Cardiac septum (tissue), 1 donor: Measurements from ENCODE around the gene C5orf47. TPM values are rescaled to one million over a fixed set of nuclear protein-coding genes. Genes with fewer than 3 reads are reported as not detected.

Experiments used
- DNase-seq: peaks from one replicate; pipeline ENCODE4 v3.0.0-alpha.2; 2020; ENCODE audit warnings: low spot score
- intact Hi-C: fragments of 100-400 bp; cut with DNase I; formaldehyde crosslinking; loops from one replicate; pipeline ENCODE4 v1.14.0; 2022
- long read RNA-seq: library from polyadenylated mRNA; unstranded; transcript quantifications from one replicate; pipeline ENCODE4 v2.0.0, GENCODE V29; 2021
- total RNA-seq: library from RNA; stranded (reverse); fragmentation: NEBNext Ultra II Directional; extraction: Animal tissue kit (Norgen Biotek cat#: 25700); gene quantifications from one replicate; pipeline ENCODE4 v1.2.1, GENCODE V29; 2021
- donor health status: DM: no; HTN: no; CAD: no.

Gene C5orf47
- total RNA-seq, result 0.24 TPM
- long read RNA-seq, result 0 reads

DNA sequence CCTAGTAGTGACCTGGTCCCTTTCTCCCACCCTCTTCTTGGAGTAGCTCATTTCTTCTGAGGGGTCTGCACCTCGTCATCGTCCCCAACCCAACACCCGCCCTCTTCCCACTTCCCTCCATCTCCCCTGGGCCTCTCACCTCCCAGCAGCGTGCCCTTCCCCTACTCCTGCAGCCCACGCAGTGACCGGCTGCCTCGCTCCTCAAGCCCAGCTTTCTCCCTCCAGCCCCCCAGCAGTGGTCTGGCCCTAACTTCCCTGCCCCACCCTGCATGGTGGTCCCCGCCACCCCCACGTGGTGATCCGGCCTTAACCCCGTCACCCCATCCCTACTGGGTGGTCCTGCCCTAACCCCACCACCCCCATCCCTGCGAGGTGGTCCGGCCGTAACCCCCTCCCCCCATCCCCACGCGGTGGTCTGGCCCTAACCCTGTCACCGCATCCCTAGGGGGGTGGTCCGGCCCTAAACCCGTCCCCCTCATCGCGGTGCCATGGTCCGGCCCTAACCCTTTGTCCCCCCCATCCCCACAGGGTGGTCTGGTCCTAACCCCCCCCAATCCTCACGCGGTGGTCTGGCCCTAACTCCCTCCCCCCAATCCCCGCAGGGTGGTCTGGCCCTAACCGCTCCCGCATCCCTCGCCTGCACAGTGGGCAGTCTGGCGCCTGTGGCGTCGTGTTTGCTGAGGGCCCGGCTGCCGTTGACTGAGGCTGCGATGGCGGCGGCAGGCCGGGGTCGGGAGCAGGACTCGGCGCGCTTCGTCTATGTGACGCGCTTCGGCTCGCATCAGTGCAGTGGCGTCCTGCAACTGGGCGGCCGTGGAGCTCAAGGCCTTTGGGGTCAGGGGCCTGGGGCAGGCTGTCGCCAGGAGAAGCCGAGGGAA lies at the start of gene C5orf47:
Gene C5orf47 (plus strand): TSS at position 617 of the 878 bp plus-strand sequence. CDS start 94 bp downstream, at position 711.
- no peak for DNase-seq
- intact Hi-C loops, result no loop called here

GRCh38 chr5:173940269-173940668 lies 48.7 kb upstream of the C5orf47 start:
- intact Hi-C loops, result no loop called here
- DNase-seq, result no peak

- no peak for DNase-seq
- intact Hi-C loops, result no loop called here
Observed at GRCh38 chr5:173941102-173941501, 47.9 kb upstream of the C5orf47 start.

GRCh38 chr5:173941758-173942401 lies 47.1 kb upstream of the C5orf47 start:
- intact Hi-C loops, result no loop called here
- DNase-seq, result no peak

DNA sequence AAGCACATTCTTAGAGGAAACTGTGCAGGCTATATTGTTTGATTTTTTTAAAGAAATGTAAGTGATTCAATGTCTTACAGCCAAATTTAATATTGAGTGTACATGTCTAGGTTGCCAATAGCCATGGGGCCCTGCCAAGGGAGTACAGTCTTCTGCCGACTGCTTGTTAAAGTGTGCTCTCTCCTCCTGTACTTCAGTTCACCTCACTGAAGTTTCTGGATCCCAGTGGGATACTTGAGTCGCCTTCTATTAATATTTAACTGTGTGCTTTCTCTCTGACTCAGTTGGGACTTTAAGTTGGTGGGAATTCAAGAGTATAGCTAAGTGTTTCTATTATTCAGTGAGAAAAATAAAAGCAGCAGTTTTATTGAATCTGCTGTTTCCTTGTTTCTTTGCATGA lies 44.5 kb upstream of the C5orf47 start:
- intact Hi-C loops, result no loop called here
- no peak for DNase-seq

DNA sequence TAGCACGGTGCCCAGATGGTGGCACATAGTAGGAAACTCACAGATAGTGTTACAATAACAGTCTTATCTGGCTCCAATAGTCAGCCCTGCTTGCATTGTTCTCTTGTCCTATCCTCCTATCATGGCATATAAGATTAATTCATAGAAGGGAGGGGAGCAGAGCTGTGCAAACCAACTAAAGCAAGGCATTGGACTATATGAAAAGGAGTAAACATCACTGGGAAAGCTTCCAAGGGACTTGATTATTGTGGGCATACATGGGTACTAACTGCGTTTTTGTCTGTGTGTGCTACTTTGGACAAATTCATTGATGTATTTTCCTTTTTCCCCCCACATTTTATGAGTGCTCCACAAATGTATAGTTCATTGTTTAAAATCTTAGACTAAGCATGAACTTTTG lies 43.8 kb upstream of the C5orf47 start:
- intact Hi-C loops, result no loop called here
- DNase-seq, result no peak

GRCh38 chr5:173946323-173946722 lies 42.6 kb upstream of the C5orf47 start:
- DNase-seq, result no peak
- intact Hi-C loops, result no loop called here

DNA sequence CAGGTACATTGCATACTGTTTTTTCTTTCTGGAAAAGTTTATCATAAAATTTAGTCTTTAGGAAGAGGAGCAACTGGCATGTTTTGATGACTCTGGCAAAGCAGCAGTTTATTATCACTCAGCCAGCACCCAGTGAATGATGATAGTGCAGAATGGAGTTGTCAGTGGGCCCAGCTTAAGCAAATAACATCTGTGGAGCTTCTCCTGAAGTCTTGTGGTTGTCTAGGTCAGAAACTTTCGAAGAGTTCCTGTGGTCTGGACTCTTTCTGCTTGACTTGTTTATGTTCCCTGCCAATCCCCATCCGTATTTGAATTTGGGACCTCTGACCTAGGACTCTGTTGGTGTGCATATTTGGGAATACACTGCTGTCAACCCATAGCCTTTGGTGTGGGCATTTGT lies 38.1 kb upstream of the C5orf47 start:
- intact Hi-C loops, result no loop called here
- no peak for DNase-seq

GRCh38 chr5:173953528-173954090 lies 35.4 kb upstream of the C5orf47 start:
- intact Hi-C loops, result no loop called here
- DNase-seq, result no peak

- no peak for DNase-seq
- intact Hi-C loops, result no loop called here
Observed at GRCh38 chr5:173954671-173955521, 34.1 kb upstream of the C5orf47 start.

DNA sequence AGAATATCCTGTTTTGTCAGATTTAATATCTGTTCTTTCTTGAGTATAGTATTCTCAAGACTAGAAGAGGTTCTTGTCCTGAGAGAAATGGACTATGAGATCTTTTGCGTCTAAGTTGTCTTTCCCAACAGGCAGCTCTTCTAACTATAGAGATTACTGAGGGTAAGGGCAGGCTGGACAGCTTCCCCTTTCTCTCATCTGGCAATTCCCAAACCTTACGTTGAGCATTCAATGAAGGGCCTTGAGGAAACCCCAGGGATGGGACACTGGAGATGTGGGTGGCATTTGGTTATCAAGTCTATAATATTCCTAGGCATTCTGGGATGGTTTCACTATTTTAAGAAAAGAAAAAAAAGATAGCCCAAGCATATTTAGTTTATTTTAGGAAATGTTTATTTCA lies 28.0 kb upstream of the C5orf47 start:
- DNase-seq, result no peak
- intact Hi-C loops, result no loop called here

- DNase-seq, result no peak
- intact Hi-C loops, result no loop called here
Observed at GRCh38 chr5:173961418-173961817, 27.6 kb upstream of the C5orf47 start.

- intact Hi-C loops, result no loop called here
- no peak for DNase-seq
Observed at GRCh38 chr5:173962436-173962972, 26.5 kb upstream of the C5orf47 start.

GRCh38 chr5:173963182-173963838 lies 25.7 kb upstream of the C5orf47 start:
- no peak for DNase-seq
- intact Hi-C loops, result no loop called here

DNA sequence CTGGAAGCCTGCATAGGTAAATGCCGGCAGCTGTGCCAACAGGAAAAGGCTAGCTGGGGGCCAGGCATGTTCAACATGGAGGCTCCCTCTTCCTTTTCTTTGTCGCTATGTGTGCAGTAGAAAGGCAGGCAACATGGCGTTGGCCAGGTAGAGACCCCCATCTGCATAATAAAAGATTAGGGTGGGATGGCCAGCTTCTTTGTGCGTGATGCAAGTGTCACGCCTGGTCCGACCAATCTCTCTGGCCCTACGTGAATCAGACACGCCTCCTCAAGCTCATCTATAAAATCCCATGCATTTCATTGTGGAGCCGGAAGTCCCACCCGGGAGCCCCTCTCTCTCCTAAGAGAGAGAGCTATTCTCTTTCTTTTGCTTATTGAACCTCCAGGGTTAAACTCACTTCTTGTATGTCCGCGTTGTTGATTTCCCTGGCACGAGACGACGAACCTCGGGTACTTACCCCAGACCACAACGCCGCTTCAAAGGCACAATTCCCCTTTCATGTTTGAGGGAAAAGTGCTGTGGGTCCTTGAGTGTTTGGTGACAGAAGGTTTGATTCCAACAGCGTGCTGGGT lies 25.0 kb upstream of the C5orf47 start:
- intact Hi-C loops, result no loop called here
- DNase-seq, result no peak

GRCh38 chr5:173964506-173964905 lies 24.5 kb upstream of the C5orf47 start:
- no peak for DNase-seq
- intact Hi-C loops, result no loop called here

DNA sequence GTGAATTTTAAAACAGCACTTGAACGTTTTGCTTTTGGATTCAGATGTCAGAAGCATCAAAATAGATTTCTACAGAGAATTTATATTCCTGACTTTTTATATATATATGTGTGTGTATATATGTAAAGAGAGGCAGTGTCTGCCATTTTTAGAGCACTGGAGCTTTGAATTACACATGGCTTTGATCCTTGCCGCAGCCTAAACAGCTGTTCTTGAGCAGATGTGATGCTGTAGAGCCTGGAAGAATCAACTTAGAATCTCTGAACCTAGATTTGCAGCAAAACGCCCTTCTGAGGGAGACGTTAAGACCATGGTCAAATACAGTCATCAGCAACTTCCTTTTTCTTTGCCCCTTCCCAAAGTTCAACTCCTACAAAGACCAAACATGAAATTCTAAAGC lies 21.7 kb upstream of the C5orf47 start:
- intact Hi-C loops, result no loop called here
- no peak for DNase-seq

DNA sequence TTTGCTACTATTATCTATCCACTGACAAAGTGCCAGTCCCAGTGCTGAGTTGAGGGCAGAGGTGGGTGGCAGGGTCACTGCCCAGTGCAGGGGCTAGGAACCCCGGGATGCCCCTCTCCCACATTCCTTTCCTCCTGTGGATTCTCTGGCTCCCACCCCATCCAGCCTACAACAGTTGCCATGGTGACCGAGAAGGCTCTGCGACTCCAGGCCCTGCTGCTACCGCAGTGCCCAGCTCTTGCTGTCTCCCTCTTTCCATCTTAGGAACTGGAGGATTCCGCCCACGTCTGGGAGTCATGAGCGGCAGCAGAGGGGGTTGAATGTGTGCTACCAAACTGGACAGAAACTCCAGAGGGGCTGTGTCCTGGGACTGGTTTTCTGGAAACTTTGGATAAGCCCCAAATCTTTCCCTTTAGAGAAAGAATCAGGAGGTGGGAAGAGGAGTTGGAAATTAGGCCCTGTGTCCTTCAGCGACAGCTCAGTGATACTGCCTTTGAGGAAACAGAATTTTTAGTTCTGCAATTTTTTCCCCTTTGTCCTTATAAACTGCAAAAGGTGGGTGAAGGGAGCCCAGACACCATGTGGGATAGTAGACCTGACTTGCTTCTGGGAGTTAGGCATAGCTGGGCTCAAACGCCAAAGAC lies 20.7 kb upstream of the C5orf47 start:
- no peak for DNase-seq
- intact Hi-C loops, result no loop called here
